H1 (cell line): ENCODE measurements around the gene RCAN2. TPM values are rescaled to one million over a fixed set of nuclear protein-coding genes. Genes with fewer than 3 reads are reported as not detected.

Experiments used
- CTCF ChIA-PET: fragments of 300-600 bp; sonication (Branson Sonifier 250); formaldehyde crosslinking; loops from one replicate; lab custom pipeline; 2021; ENCODE audit not compliant: partially characterized antibody; lab: Charles Lee
- POLR2A ChIA-PET: fragments of 300-600 bp; sonication (Branson Sonifier 250); formaldehyde crosslinking; loops from one replicate; lab custom pipeline; 2021; ENCODE audit warnings: inconsistent platforms; ENCODE audit not compliant: partially characterized antibody; lab: Charles Lee
- DNase-seq, 2 experiments: peaks; one replicate each; pipeline versions ENCODE4 v3.0.0 to v3.0.0-alpha.2; 2010 to 2022; ENCODE audit warnings: low spot score in 2 of 2, low read depth in 1 of 2, mixed read lengths in 1 of 2
- FAIRE-seq: peaks from 2 replicates; lab custom pipeline; 2011; peaks lifted over from hg19 to GRCh38; lab: Jason Lieb, UNC
- H2AFZ ChIP-seq: 2 replicates; pipeline ENCODE4 v1.8.1; 2012; ENCODE audit warnings: low read length, inconsistent platforms
- H2AK5ac ChIP-seq: 2 replicates; pipeline ENCODE4 v1.6.1; 2013; ENCODE audit warnings: low read depth, low read length
- H2BK120ac ChIP-seq: replicated peaks from 2 replicates; pipeline ENCODE3; 2013; ENCODE audit warnings: low read depth, low read length, inconsistent platforms
- H2BK12ac ChIP-seq: 2 replicates; pipeline ENCODE4 v1.6.1; 2013; ENCODE audit warnings: low read depth, low read length
- H2BK15ac ChIP-seq: 2 replicates; pipeline ENCODE4 v1.6.1; 2013; ENCODE audit warnings: low read length
- H2BK20ac ChIP-seq: 2 replicates; pipeline ENCODE4 v1.6.1; 2013; ENCODE audit warnings: low read length
- H2BK5ac ChIP-seq: 2 replicates; pipeline ENCODE4 v1.6.1; 2013; ENCODE audit warnings: low read depth, low read length
- H3K14ac ChIP-seq: 2 replicates; pipeline ENCODE4 v1.6.1; 2013; ENCODE audit warnings: inconsistent platforms; ENCODE audit not compliant: insufficient read length
- H3K18ac ChIP-seq: 2 replicates; pipeline ENCODE4 v1.6.1; 2013; ENCODE audit warnings: low read length; ENCODE audit errors: extremely low read depth
- H3K23ac ChIP-seq: 2 replicates; pipeline ENCODE4 v1.6.1; 2013; ENCODE audit warnings: inconsistent platforms; ENCODE audit not compliant: insufficient read length
- H3K23me2 ChIP-seq: 2 replicates; pipeline ENCODE4 v1.6.1; 2013; ENCODE audit warnings: low read depth, low read length
- H3K27ac ChIP-seq: 2 replicates; pipeline ENCODE4 v1.6.1; 2011; ENCODE audit warnings: low read depth, low read length, inconsistent platforms
- H3K27me3 ChIP-seq, 4 experiments: replicated peaks in 1 of 4; 1 replicate in 1 of 4; 2 replicates in 3 of 4; pipeline versions ENCODE4 v1.6.1 to v1.8.1; 2011 to 2013; ENCODE audit warnings: low read length in 3 of 4, mild to moderate bottlenecking in 3 of 4, inconsistent platforms in 2 of 4, mixed read lengths in 2 of 4, moderate library complexity in 1 of 4; ENCODE audit not compliant: control insufficient read depth in 3 of 4, insufficient read depth in 3 of 4; ENCODE audit errors: extremely low read depth in 1 of 4
- H3K36me3 ChIP-seq, 4 experiments: 2 replicates each; pipeline versions ENCODE4 v1.6.1 to v1.8.1; 2011 to 2013; ENCODE audit warnings: mild to moderate bottlenecking in 4 of 4, low read length in 3 of 4, moderate library complexity in 2 of 4, control low read depth in 1 of 4, inconsistent platforms in 1 of 4; ENCODE audit not compliant: insufficient read depth in 4 of 4, control insufficient read depth in 2 of 4
- H3K4ac ChIP-seq: replicated peaks from 2 replicates; pipeline ENCODE3; 2013; ENCODE audit warnings: low read length, low read depth, mixed read lengths, inconsistent platforms; ENCODE audit not compliant: insufficient read length
- H3K4me1 ChIP-seq, 4 experiments: replicated peaks in 1 of 4; 1 replicate in 1 of 4; 2 replicates in 3 of 4; pipeline versions ENCODE4 v1.6.1 to v1.8.1; 2011 to 2013; ENCODE audit warnings: low read length in 3 of 4, inconsistent platforms in 2 of 4, mixed read lengths in 1 of 4; ENCODE audit not compliant: insufficient read depth in 4 of 4, control insufficient read depth in 3 of 4
- H3K4me2 ChIP-seq, 2 experiments: 2 replicates each; pipeline versions ENCODE4 v1.6.1 to v1.8.1; 2011 to 2013; ENCODE audit warnings: low read depth in 2 of 2, low read length in 2 of 2, control low read depth in 1 of 2, inconsistent platforms in 1 of 2, mild to moderate bottlenecking in 1 of 2; ENCODE audit not compliant: insufficient read depth in 1 of 2
- H3K4me3 ChIP-seq, 4 experiments: fragments of 200-600, 300-600 bp in 1 of 4; sonication (generic), shearing (Covaris generic), sonication (Bioruptor Twin) in 1 of 4; 2 replicates each; pipeline versions ENCODE4 v1.5.1 to v1.8.1; 2011 to 2016; ENCODE audit warnings: low read length in 4 of 4, low read depth in 3 of 4, control low read depth in 2 of 4, inconsistent platforms in 2 of 4, mild to moderate bottlenecking in 2 of 4, mixed read lengths in 1 of 4, moderate library complexity in 1 of 4; ENCODE audit not compliant: insufficient read depth in 2 of 4; ENCODE audit errors: extremely low read depth in 1 of 4
- H3K56ac ChIP-seq: replicated peaks from 2 replicates; pipeline ENCODE3; 2013; ENCODE audit warnings: low read depth, mild to moderate bottlenecking, mixed read lengths, low read length, inconsistent platforms; ENCODE audit not compliant: insufficient read length
- H3K79me1 ChIP-seq: 2 replicates; pipeline ENCODE4 v1.6.1; 2013; ENCODE audit warnings: low read depth, low read length, control low read depth
- H3K79me2 ChIP-seq, 2 experiments: 2 replicates each; pipeline versions ENCODE4 v1.6.1 to v1.8.1; 2012 to 2013; ENCODE audit warnings: low read length in 2 of 2, mild to moderate bottlenecking in 2 of 2, inconsistent platforms in 1 of 2; ENCODE audit not compliant: insufficient read depth in 2 of 2, control insufficient read depth in 1 of 2
- H3K9ac ChIP-seq, 4 experiments: replicated peaks in 1 of 4; 1 replicate in 1 of 4; 2 replicates in 3 of 4; pipeline versions ENCODE4 v1.6.1 to v1.8.1; 2011 to 2013; ENCODE audit warnings: low read depth in 3 of 4, low read length in 3 of 4, control low read depth in 2 of 4, mild to moderate bottlenecking in 2 of 4, moderate library complexity in 2 of 4, inconsistent platforms in 1 of 4; ENCODE audit errors: extremely low read depth in 1 of 4
- H3K9me3 ChIP-seq, 2 experiments: 2 replicates each; pipeline versions ENCODE4 v1.6.1 to v1.8.1; 2012 to 2013; ENCODE audit warnings: mild to moderate bottlenecking in 2 of 2, moderate library complexity in 2 of 2, control low read depth in 1 of 2, inconsistent platforms in 1 of 2, low read depth in 1 of 2, low read length in 1 of 2, mixed read lengths in 1 of 2; ENCODE audit not compliant: insufficient read depth in 2 of 2
- H4K20me1 ChIP-seq, 2 experiments: replicated peaks in 1 of 2; 2 replicates each; pipeline versions ENCODE3 to v1.8.1; 2011 to 2013; ENCODE audit warnings: inconsistent platforms in 2 of 2, low read length in 2 of 2, mild to moderate bottlenecking in 1 of 2; ENCODE audit not compliant: insufficient read depth in 2 of 2, control insufficient read depth in 1 of 2
- H4K5ac ChIP-seq: 2 replicates; pipeline ENCODE4 v1.6.1; 2013; ENCODE audit warnings: low read length, low read depth, mixed read lengths, inconsistent platforms; ENCODE audit not compliant: insufficient read length
- H4K8ac ChIP-seq: 2 replicates; pipeline ENCODE4 v1.8.0; 2013; ENCODE audit warnings: mild to moderate bottlenecking, moderate library complexity, low read length, inconsistent platforms; ENCODE audit not compliant: insufficient read depth; ENCODE audit errors: extremely low read depth
- H4K91ac ChIP-seq: replicated peaks from 2 replicates; pipeline ENCODE3; 2013; ENCODE audit warnings: low read length, mixed read lengths, inconsistent platforms; ENCODE audit not compliant: insufficient read length
- EGR1 ChIP-seq: IDR thresholded peaks from 2 replicates; pipeline ENCODE4 v1.6.1; 2011; ENCODE audit warnings: low read depth, low read length, borderline replicate concordance
- EZH2 ChIP-seq: fragments of 200-600 bp; sonication (generic); IDR thresholded peaks from 2 replicates; pipeline ENCODE4 v1.7.1; 2012; ENCODE audit warnings: low read depth, mild to moderate bottlenecking, moderate library complexity, low read length, inconsistent platforms; ENCODE audit not compliant: severe bottlenecking
- JUND ChIP-seq: IDR thresholded peaks from 2 replicates; pipeline ENCODE4 v1.6.1; 2011; ENCODE audit warnings: mild to moderate bottlenecking, improper control_type of control experiment, low read length
- SRF ChIP-seq: IDR thresholded peaks from 2 replicates; pipeline ENCODE4 v1.6.1; 2011; ENCODE audit warnings: mild to moderate bottlenecking, low read depth, low read length, moderate library complexity
- TAF7 ChIP-seq: optimal IDR thresholded peaks from 2 replicates; pipeline ENCODE3; 2011; ENCODE audit warnings: low read depth, mild to moderate bottlenecking, inconsistent platforms, low read length, moderate library complexity, borderline replicate concordance
- TEAD4 ChIP-seq: IDR thresholded peaks from 2 replicates; pipeline ENCODE4 v1.6.1; 2012; ENCODE audit warnings: low read depth, low read length, inconsistent platforms, mixed read lengths
- ZNF274 ChIP-seq: IDR thresholded peaks from 2 replicates; pipeline ENCODE4 v1.7.0; 2012; ENCODE audit warnings: low read length, borderline replicate concordance; ENCODE audit errors: extremely low read depth
- whole genome bisulfite sequencing, 2 experiments: shearing (Covaris generic) in 1 of 2; methylation state at CpG; one replicate each; pipeline versions ENCODE4 v1.1.6 to v1.1.7; 2013 to 2015; ENCODE audit warnings: low lambda C conversion rate in 2 of 2, mixed read lengths in 2 of 2, inconsistent platforms in 1 of 2, low coverage in 1 of 2, missing lambda C conversion rate in 1 of 2; ENCODE audit not compliant: insufficient replicate concordance in 2 of 2, insufficient coverage in 1 of 2, insufficient read length in 1 of 2; ENCODE audit errors: extremely low coverage in 1 of 2, missing lambda C conversion rate in 1 of 2; 5-methylcytosine and 5-hydroxymethylcytosine counted together
- polyA plus RNA-seq, 7 experiments: library from polyadenylated mRNA; depleted of rRNA in 3 of 7; stranded (reverse) in 5 of 7; unstranded in 2 of 7; fragments of >200 nt in 5 of 7; fragments of 200-250 nt in 2 of 7; gene quantifications; 1 replicate in 5 of 7; 2 replicates in 1 of 7; 4 replicates in 1 of 7; pipeline versions ENCODE4 v1.2.1 to v1.2.3, GENCODE V29; 2011 to 2013; ENCODE audit warnings: missing spikeins in 2 of 7, mixed read lengths in 2 of 7
- total RNA-seq: library from RNA; stranded (reverse); fragmentation: NEBNext Ultra II Directional; extraction: Animal tissue kit (Norgen Biotek cat#: 25700); gene quantifications from 2 replicates; pipeline ENCODE4 v1.2.1, GENCODE V29; 2021

RCAN2 gene
- total and polyA plus RNA-seq, 2 of the 8 experiments (the other 6 are each of a cell fraction or from before 2014, with no cell fraction given) = 5.0 to 8.5 TPM

GRCh38 chr6:46393940-46394337 lies 97.3 kb downstream of the RCAN2 start:
- H2BK5ac ChIP-seq = no peak overlapping the region
- H2BK20ac ChIP-seq = no peak overlapping the region
- no peak overlapping the region for H3K56ac ChIP-seq
- ChIA-PET CTCF (interaction anchor here (1.6 kb wide), 1 partner anchor 11 kb away, joined by 3 read pairs; no protein-coding TSS in a partner anchor), POLR2A (no interaction called here)
- H3K9me3 ChIP-seq = no peaks in the 10 kb centered on the region
- no peak overlapping the region for H3K4ac ChIP-seq
- no peak overlapping the region for H3K14ac ChIP-seq
- no peak for FAIRE-seq
- no peak overlapping the region for H3K9ac ChIP-seq
- H3K4me1 ChIP-seq = no peaks in the 10 kb centered on the region
- 92% methylated on average over 5 of the region's 5 CpGs; no CpG with 5 or more reads in 1 of the 2 experiments for WGBS, 2 experiments
- no peak for DNase-seq
- H4K20me1 ChIP-seq = no peaks in the 10 kb centered on the region
- H4K8ac ChIP-seq = no peak overlapping the region
- no peak overlapping the region for H2BK12ac ChIP-seq
- no peaks in the 10 kb centered on the region for H3K36me3 ChIP-seq
- H3K27me3 ChIP-seq = no peaks in the 10 kb centered on the region
- no peak overlapping the region for H2BK15ac ChIP-seq
- no peak overlapping the region for H4K91ac ChIP-seq
- H3K23me2 ChIP-seq = no peaks in the 10 kb centered on the region
- H3K4me3 ChIP-seq = no peak overlapping the region
- H3K23ac ChIP-seq = no peak overlapping the region
- no peak overlapping the region for H2AFZ ChIP-seq
- no peaks in the 10 kb centered on the region for H3K79me2 ChIP-seq
- H3K4me2 ChIP-seq = no peak overlapping the region
- no peak overlapping the region for H3K27ac ChIP-seq
- H4K5ac ChIP-seq = no peak overlapping the region
- H2BK120ac ChIP-seq = no peak overlapping the region
- no peak overlapping the region for H3K18ac ChIP-seq
- TF ChIP-seq TEAD4 (no peak), EZH2 (no peak), JUND (no peak), TAF7 (no peak), ZNF274 (no peak), EGR1 (no peak), SRF (no peak)
- H2AK5ac ChIP-seq = no peak overlapping the region
- no peaks in the 10 kb centered on the region for H3K79me1 ChIP-seq
